H1 (cell line): ENCODE measurements around the gene PBX3. TPM values are rescaled to one million over a fixed set of nuclear protein-coding genes. Genes with fewer than 3 reads are reported as not detected.
A peak's percentile ranks its signal among the peaks of the same experiment; 100 is the strongest.

Experiments used
- CTCF ChIA-PET: fragments of 300-600 bp; sonication (Branson Sonifier 250); formaldehyde crosslinking; loops from one replicate; lab custom pipeline; 2021; ENCODE audit not compliant: partially characterized antibody; lab: Charles Lee
- POLR2A ChIA-PET: fragments of 300-600 bp; sonication (Branson Sonifier 250); formaldehyde crosslinking; loops from one replicate; lab custom pipeline; 2021; ENCODE audit warnings: inconsistent platforms; ENCODE audit not compliant: partially characterized antibody; lab: Charles Lee
- DNase-seq, 2 experiments: peaks; one replicate each; pipeline versions ENCODE4 v3.0.0 to v3.0.0-alpha.2; 2010 to 2022; ENCODE audit warnings: low spot score in 2 of 2, low read depth in 1 of 2, mixed read lengths in 1 of 2
- FAIRE-seq: peaks from 2 replicates; lab custom pipeline; 2011; peaks lifted over from hg19 to GRCh38; lab: Jason Lieb, UNC
- H2AFZ ChIP-seq: 2 replicates; pipeline ENCODE4 v1.8.1; 2012; ENCODE audit warnings: low read length, inconsistent platforms
- H2AK5ac ChIP-seq: 2 replicates; pipeline ENCODE4 v1.6.1; 2013; ENCODE audit warnings: low read depth, low read length
- H2BK120ac ChIP-seq: replicated peaks from 2 replicates; pipeline ENCODE3; 2013; ENCODE audit warnings: low read depth, low read length, inconsistent platforms
- H2BK12ac ChIP-seq: 2 replicates; pipeline ENCODE4 v1.6.1; 2013; ENCODE audit warnings: low read depth, low read length
- H2BK15ac ChIP-seq: 2 replicates; pipeline ENCODE4 v1.6.1; 2013; ENCODE audit warnings: low read length
- H2BK20ac ChIP-seq: 2 replicates; pipeline ENCODE4 v1.6.1; 2013; ENCODE audit warnings: low read length
- H2BK5ac ChIP-seq: 2 replicates; pipeline ENCODE4 v1.6.1; 2013; ENCODE audit warnings: low read depth, low read length
- H3K14ac ChIP-seq: 2 replicates; pipeline ENCODE4 v1.6.1; 2013; ENCODE audit warnings: inconsistent platforms; ENCODE audit not compliant: insufficient read length
- H3K18ac ChIP-seq: 2 replicates; pipeline ENCODE4 v1.6.1; 2013; ENCODE audit warnings: low read length; ENCODE audit errors: extremely low read depth
- H3K23ac ChIP-seq: 2 replicates; pipeline ENCODE4 v1.6.1; 2013; ENCODE audit warnings: inconsistent platforms; ENCODE audit not compliant: insufficient read length
- H3K23me2 ChIP-seq: 2 replicates; pipeline ENCODE4 v1.6.1; 2013; ENCODE audit warnings: low read depth, low read length
- H3K27ac ChIP-seq: 2 replicates; pipeline ENCODE4 v1.6.1; 2011; ENCODE audit warnings: low read depth, low read length, inconsistent platforms
- H3K27me3 ChIP-seq, 4 experiments: replicated peaks in 1 of 4; 1 replicate in 1 of 4; 2 replicates in 3 of 4; pipeline versions ENCODE4 v1.6.1 to v1.8.1; 2011 to 2013; ENCODE audit warnings: low read length in 3 of 4, mild to moderate bottlenecking in 3 of 4, inconsistent platforms in 2 of 4, mixed read lengths in 2 of 4, moderate library complexity in 1 of 4; ENCODE audit not compliant: control insufficient read depth in 3 of 4, insufficient read depth in 3 of 4; ENCODE audit errors: extremely low read depth in 1 of 4
- H3K36me3 ChIP-seq, 4 experiments: 2 replicates each; pipeline versions ENCODE4 v1.6.1 to v1.8.1; 2011 to 2013; ENCODE audit warnings: mild to moderate bottlenecking in 4 of 4, low read length in 3 of 4, moderate library complexity in 2 of 4, control low read depth in 1 of 4, inconsistent platforms in 1 of 4; ENCODE audit not compliant: insufficient read depth in 4 of 4, control insufficient read depth in 2 of 4
- H3K4ac ChIP-seq: replicated peaks from 2 replicates; pipeline ENCODE3; 2013; ENCODE audit warnings: low read length, low read depth, mixed read lengths, inconsistent platforms; ENCODE audit not compliant: insufficient read length
- H3K4me1 ChIP-seq, 4 experiments: replicated peaks in 1 of 4; 1 replicate in 1 of 4; 2 replicates in 3 of 4; pipeline versions ENCODE4 v1.6.1 to v1.8.1; 2011 to 2013; ENCODE audit warnings: low read length in 3 of 4, inconsistent platforms in 2 of 4, mixed read lengths in 1 of 4; ENCODE audit not compliant: insufficient read depth in 4 of 4, control insufficient read depth in 3 of 4
- H3K4me2 ChIP-seq, 2 experiments: 2 replicates each; pipeline versions ENCODE4 v1.6.1 to v1.8.1; 2011 to 2013; ENCODE audit warnings: low read depth in 2 of 2, low read length in 2 of 2, control low read depth in 1 of 2, inconsistent platforms in 1 of 2, mild to moderate bottlenecking in 1 of 2; ENCODE audit not compliant: insufficient read depth in 1 of 2
- H3K4me3 ChIP-seq, 4 experiments: fragments of 200-600, 300-600 bp in 1 of 4; sonication (generic), shearing (Covaris generic), sonication (Bioruptor Twin) in 1 of 4; 2 replicates each; pipeline versions ENCODE4 v1.5.1 to v1.8.1; 2011 to 2016; ENCODE audit warnings: low read length in 4 of 4, low read depth in 3 of 4, control low read depth in 2 of 4, inconsistent platforms in 2 of 4, mild to moderate bottlenecking in 2 of 4, mixed read lengths in 1 of 4, moderate library complexity in 1 of 4; ENCODE audit not compliant: insufficient read depth in 2 of 4; ENCODE audit errors: extremely low read depth in 1 of 4
- H3K56ac ChIP-seq: replicated peaks from 2 replicates; pipeline ENCODE3; 2013; ENCODE audit warnings: low read depth, mild to moderate bottlenecking, mixed read lengths, low read length, inconsistent platforms; ENCODE audit not compliant: insufficient read length
- H3K79me1 ChIP-seq: 2 replicates; pipeline ENCODE4 v1.6.1; 2013; ENCODE audit warnings: low read depth, low read length, control low read depth
- H3K79me2 ChIP-seq, 2 experiments: 2 replicates each; pipeline versions ENCODE4 v1.6.1 to v1.8.1; 2012 to 2013; ENCODE audit warnings: low read length in 2 of 2, mild to moderate bottlenecking in 2 of 2, inconsistent platforms in 1 of 2; ENCODE audit not compliant: insufficient read depth in 2 of 2, control insufficient read depth in 1 of 2
- H3K9ac ChIP-seq, 4 experiments: replicated peaks in 1 of 4; 1 replicate in 1 of 4; 2 replicates in 3 of 4; pipeline versions ENCODE4 v1.6.1 to v1.8.1; 2011 to 2013; ENCODE audit warnings: low read depth in 3 of 4, low read length in 3 of 4, control low read depth in 2 of 4, mild to moderate bottlenecking in 2 of 4, moderate library complexity in 2 of 4, inconsistent platforms in 1 of 4; ENCODE audit errors: extremely low read depth in 1 of 4
- H3K9me3 ChIP-seq, 2 experiments: 2 replicates each; pipeline versions ENCODE4 v1.6.1 to v1.8.1; 2012 to 2013; ENCODE audit warnings: mild to moderate bottlenecking in 2 of 2, moderate library complexity in 2 of 2, control low read depth in 1 of 2, inconsistent platforms in 1 of 2, low read depth in 1 of 2, low read length in 1 of 2, mixed read lengths in 1 of 2; ENCODE audit not compliant: insufficient read depth in 2 of 2
- H4K20me1 ChIP-seq, 2 experiments: replicated peaks in 1 of 2; 2 replicates each; pipeline versions ENCODE3 to v1.8.1; 2011 to 2013; ENCODE audit warnings: inconsistent platforms in 2 of 2, low read length in 2 of 2, mild to moderate bottlenecking in 1 of 2; ENCODE audit not compliant: insufficient read depth in 2 of 2, control insufficient read depth in 1 of 2
- H4K5ac ChIP-seq: 2 replicates; pipeline ENCODE4 v1.6.1; 2013; ENCODE audit warnings: low read length, low read depth, mixed read lengths, inconsistent platforms; ENCODE audit not compliant: insufficient read length
- H4K8ac ChIP-seq: 2 replicates; pipeline ENCODE4 v1.8.0; 2013; ENCODE audit warnings: mild to moderate bottlenecking, moderate library complexity, low read length, inconsistent platforms; ENCODE audit not compliant: insufficient read depth; ENCODE audit errors: extremely low read depth
- H4K91ac ChIP-seq: replicated peaks from 2 replicates; pipeline ENCODE3; 2013; ENCODE audit warnings: low read length, mixed read lengths, inconsistent platforms; ENCODE audit not compliant: insufficient read length
- ASH2L ChIP-seq: fragments of 200-600, 300-600 bp; sonication (generic); IDR thresholded peaks from one replicate; pipeline ENCODE4 v1.7.1; 2017; ENCODE audit warnings: low read length
- BACH1 ChIP-seq: IDR thresholded peaks from 2 replicates; pipeline ENCODE4 v1.6.1; 2012; ENCODE audit warnings: low read length, improper control_type of control experiment
- BCL11A ChIP-seq, 2 experiments: IDR thresholded peaks; one replicate each; pipeline ENCODE4 v1.6.1; 2011; ENCODE audit warnings: low read depth in 2 of 2, low read length in 2 of 2, mild to moderate bottlenecking in 2 of 2
- GABPA ChIP-seq: IDR thresholded peaks from 2 replicates; pipeline ENCODE4 v1.6.1; 2011; ENCODE audit warnings: mild to moderate bottlenecking, low read length, moderate library complexity, borderline replicate concordance; ENCODE audit not compliant: insufficient read depth
- HDAC2 ChIP-seq, 2 experiments: fragments of 300-600 bp in 1 of 2; sonication (generic) in 1 of 2; IDR thresholded peaks; 2 replicates each; pipeline ENCODE4 v1.6.1; 2011 to 2012; ENCODE audit warnings: low read depth in 2 of 2, low read length in 2 of 2, mild to moderate bottlenecking in 2 of 2, moderate library complexity in 2 of 2, borderline replicate concordance in 1 of 2, inconsistent platforms in 1 of 2
- JUN ChIP-seq: IDR thresholded peaks from 2 replicates; pipeline ENCODE4 v1.6.1; 2011; ENCODE audit warnings: low read depth, mild to moderate bottlenecking, improper control_type of control experiment, low read length
- MAFK ChIP-seq: IDR thresholded peaks from 2 replicates; pipeline ENCODE4 v1.6.1; 2012; ENCODE audit warnings: low read depth, mild to moderate bottlenecking, improper control_type of control experiment, low read length
- POLR2AphosphoS5 ChIP-seq: IDR thresholded peaks from 2 replicates; pipeline ENCODE4 v1.6.1; 2011; ENCODE audit warnings: low read depth, low read length
- RBBP5 ChIP-seq: IDR thresholded peaks from 2 replicates; pipeline ENCODE4 v1.7.1; 2012; ENCODE audit warnings: low read depth, mild to moderate bottlenecking, inconsistent platforms, low read length, moderate library complexity, borderline replicate concordance
- SAP30 ChIP-seq: fragments of 300-600 bp; sonication (generic); IDR thresholded peaks from 2 replicates; pipeline ENCODE4 v1.7.1; 2012; ENCODE audit warnings: low read length, moderate library complexity, mild to moderate bottlenecking, inconsistent platforms; ENCODE audit not compliant: insufficient read depth, insufficient replicate concordance
- TAF1 ChIP-seq: IDR thresholded peaks from 2 replicates; pipeline ENCODE4 v1.6.1; 2011; ENCODE audit warnings: mild to moderate bottlenecking, low read depth, low read length
- TEAD4 ChIP-seq: IDR thresholded peaks from 2 replicates; pipeline ENCODE4 v1.6.1; 2012; ENCODE audit warnings: low read depth, low read length, inconsistent platforms, mixed read lengths
- ZNF274 ChIP-seq: IDR thresholded peaks from 2 replicates; pipeline ENCODE4 v1.7.0; 2012; ENCODE audit warnings: low read length, borderline replicate concordance; ENCODE audit errors: extremely low read depth
- WGBS, 2 experiments: shearing (Covaris generic) in 1 of 2; methylation state at CpG; one replicate each; pipeline versions ENCODE4 v1.1.6 to v1.1.7; 2013 to 2015; ENCODE audit warnings: low lambda C conversion rate in 2 of 2, mixed read lengths in 2 of 2, inconsistent platforms in 1 of 2, low coverage in 1 of 2, missing lambda C conversion rate in 1 of 2; ENCODE audit not compliant: insufficient replicate concordance in 2 of 2, insufficient coverage in 1 of 2, insufficient read length in 1 of 2; ENCODE audit errors: extremely low coverage in 1 of 2, missing lambda C conversion rate in 1 of 2; 5-methylcytosine and 5-hydroxymethylcytosine counted together
- polyA plus RNA-seq, 7 experiments: library from polyadenylated mRNA; depleted of rRNA in 3 of 7; stranded (reverse) in 5 of 7; unstranded in 2 of 7; fragments of >200 nt in 5 of 7; fragments of 200-250 nt in 2 of 7; gene quantifications; 1 replicate in 5 of 7; 2 replicates in 1 of 7; 4 replicates in 1 of 7; pipeline versions ENCODE4 v1.2.1 to v1.2.3, GENCODE V29; 2011 to 2013; ENCODE audit warnings: missing spikeins in 2 of 7, mixed read lengths in 2 of 7
- total RNA-seq: library from RNA; stranded (reverse); fragmentation: NEBNext Ultra II Directional; extraction: Animal tissue kit (Norgen Biotek cat#: 25700); gene quantifications from 2 replicates; pipeline ENCODE4 v1.2.1, GENCODE V29; 2021
- TF ChIP-seq, protein P1 (sequence below): IDR thresholded peaks from 2 replicates; pipeline ENCODE4 v1.6.1; 2011; ENCODE audit warnings: low read depth, mild to moderate bottlenecking, low read length; ENCODE audit not compliant: insufficient read depth

PBX3 gene
- total and polyA plus RNA-seq, 2 of the 8 experiments (the other 6 are each of a cell fraction or from before 2014, with no cell fraction given) = 22.7 to 44.3 TPM

- Histone ChIP-seq H3K9ac (peak overlapping the region in 1 of 4 experiments; percentile 68; a peak in 1 of 7 replicates), H4K5ac (no peak overlapping the region), H2AK5ac (no peak overlapping the region), H3K4ac (no peak overlapping the region), H3K56ac (no peak overlapping the region), H3K79me2 (peaks cover 0 to 35% of the 10 kb centered on the region in 2 experiments; a peak in 2 of 4 replicates), H3K79me1 (no peaks in the 10 kb centered on the region), H4K20me1 (no peaks in the 10 kb centered on the region), H3K14ac (no peak overlapping the region), H3K4me1 (peaks cover 4 to 12% (median 9%) of the 10 kb centered on the region in 4 experiments; a peak in 4 of 7 replicates), H3K18ac (no peak overlapping the region), H2BK20ac (no peak overlapping the region), H2BK120ac (no peak overlapping the region), H3K23me2 (peaks cover 15% of the 10 kb centered on the region), H2BK15ac (no peak overlapping the region), H2BK12ac (no peak overlapping the region), H3K27ac (no peak overlapping the region), H2AFZ (no peak overlapping the region), H4K8ac (no peak overlapping the region), H3K9me3 (no peaks in the 10 kb centered on the region), H3K27me3 (no peaks in the 10 kb centered on the region), H3K36me3 (peaks cover 0 to 21% (median 1%) of the 10 kb centered on the region in 4 experiments; a peak in 1 of 8 replicates), H3K4me2 (peak overlapping the region; percentile 41 to 68; a peak in 2 of 4 replicates), H3K23ac (no peak overlapping the region), H3K4me3 (peak overlapping the region in 2 of 4 experiments; percentile 63 to 84; a peak in 3 of 8 replicates), H2BK5ac (no peak overlapping the region), H4K91ac (no peak overlapping the region)
- FAIRE-seq (no peak), DNase-seq (no peak)
- ChIA-PET POLR2A (interaction anchor here (1.0 kb wide), 1 partner anchor 40 kb away, joined by 4 read pairs; the partner anchor contains the start of gene MAPKAP1), CTCF (no interaction called here)
- WGBS, 2 experiments = 0% methylated on average over 7 of the region's 46 CpGs; no CpG with 5 or more reads in 1 of the 2 experiments
- TF ChIP-seq BCL11A (IDR thresholded peaks at IDR 0.05; ENCODE audit: low read depth in 2 of 2, low read length in 2 of 2) = no peak
- no peak for TF ChIP-seq ASH2L
- TF ChIP-seq, protein P1, sequence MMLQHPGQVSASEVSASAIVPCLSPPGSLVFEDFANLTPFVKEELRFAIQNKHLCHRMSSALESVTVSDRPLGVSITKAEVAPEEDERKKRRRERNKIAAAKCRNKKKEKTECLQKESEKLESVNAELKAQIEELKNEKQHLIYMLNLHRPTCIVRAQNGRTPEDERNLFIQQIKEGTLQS = no peak
- TF ChIP-seq GABPA = no peak
- no peak for TF ChIP-seq HDAC2 (IDR thresholded peaks at IDR 0.05; ENCODE audit: borderline replicate concordance in 1 of 2, low read depth in 2 of 2, low read length in 2 of 2)
- no peak for TF ChIP-seq TEAD4
- no peak for TF ChIP-seq SAP30
- no peak for TF ChIP-seq POLR2AphosphoS5
- TF ChIP-seq BACH1 = no peak
- no peak for TF ChIP-seq ZNF274
- no peak; the same call in 1 of the 2 replicates for TF ChIP-seq RBBP5
- no peak for TF ChIP-seq TAF1
- no peak for TF ChIP-seq JUN
- TF ChIP-seq MAFK = no peak
Measured at GRCh38 chr9:125746774-125747052, 460 bp upstream of the PBX3 start.
